ENCODE measurements around the gene PCED1A.

DNA sequence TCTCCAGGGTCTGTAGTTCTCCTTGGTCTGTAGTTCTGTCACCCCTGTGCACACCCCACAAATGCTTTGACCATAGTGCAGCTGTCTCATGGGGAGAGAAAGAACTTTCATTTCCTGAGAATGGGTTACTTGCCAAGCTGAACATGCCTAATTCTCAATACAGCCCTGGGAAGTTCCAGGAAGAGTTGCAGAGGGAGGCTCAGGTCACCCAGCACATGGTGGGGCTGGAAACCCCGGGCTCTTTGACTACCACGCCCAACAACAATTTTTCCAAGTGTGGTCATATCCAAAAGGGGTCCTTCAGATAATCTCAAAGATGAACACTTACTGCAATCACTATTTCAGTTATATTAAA lies 30.6 kb upstream of the PCED1A start:
- TF ChIP-seq, protein P1, sequence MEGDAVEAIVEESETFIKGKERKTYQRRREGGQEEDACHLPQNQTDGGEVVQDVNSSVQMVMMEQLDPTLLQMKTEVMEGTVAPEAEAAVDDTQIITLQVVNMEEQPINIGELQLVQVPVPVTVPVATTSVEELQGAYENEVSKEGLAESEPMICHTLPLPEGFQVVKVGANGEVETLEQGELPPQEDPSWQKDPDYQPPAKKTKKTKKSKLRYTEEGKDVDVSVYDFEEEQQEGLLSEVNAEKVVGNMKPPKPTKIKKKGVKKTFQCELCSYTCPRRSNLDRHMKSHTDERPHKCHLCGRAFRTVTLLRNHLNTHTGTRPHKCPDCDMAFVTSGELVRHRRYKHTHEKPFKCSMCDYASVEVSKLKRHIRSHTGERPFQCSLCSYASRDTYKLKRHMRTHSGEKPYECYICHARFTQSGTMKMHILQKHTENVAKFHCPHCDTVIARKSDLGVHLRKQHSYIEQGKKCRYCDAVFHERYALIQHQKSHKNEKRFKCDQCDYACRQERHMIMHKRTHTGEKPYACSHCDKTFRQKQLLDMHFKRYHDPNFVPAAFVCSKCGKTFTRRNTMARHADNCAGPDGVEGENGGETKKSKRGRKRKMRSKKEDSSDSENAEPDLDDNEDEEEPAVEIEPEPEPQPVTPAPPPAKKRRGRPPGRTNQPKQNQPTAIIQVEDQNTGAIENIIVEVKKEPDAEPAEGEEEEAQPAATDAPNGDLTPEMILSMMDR (conservative IDR thresholded peaks at IDR 0.05; ENCODE audit: low read length), result no peak
- no peak for TF ChIP-seq EZH2phosphoT487 (IDR thresholded peaks at IDR 0.05; ENCODE audit: borderline replicate concordance, low read depth, low read length)
